ENCODE results near the gene HIPK2. TPM values are rescaled to one million over a fixed set of nuclear protein-coding genes. Genes with fewer than 3 reads are reported as not detected.

Gene HIPK2
- polyA plus RNA-seq, 2 of the 4 experiments (the other 2 are of a cell fraction) = 11.3 to 12.1 TPM

DNA sequence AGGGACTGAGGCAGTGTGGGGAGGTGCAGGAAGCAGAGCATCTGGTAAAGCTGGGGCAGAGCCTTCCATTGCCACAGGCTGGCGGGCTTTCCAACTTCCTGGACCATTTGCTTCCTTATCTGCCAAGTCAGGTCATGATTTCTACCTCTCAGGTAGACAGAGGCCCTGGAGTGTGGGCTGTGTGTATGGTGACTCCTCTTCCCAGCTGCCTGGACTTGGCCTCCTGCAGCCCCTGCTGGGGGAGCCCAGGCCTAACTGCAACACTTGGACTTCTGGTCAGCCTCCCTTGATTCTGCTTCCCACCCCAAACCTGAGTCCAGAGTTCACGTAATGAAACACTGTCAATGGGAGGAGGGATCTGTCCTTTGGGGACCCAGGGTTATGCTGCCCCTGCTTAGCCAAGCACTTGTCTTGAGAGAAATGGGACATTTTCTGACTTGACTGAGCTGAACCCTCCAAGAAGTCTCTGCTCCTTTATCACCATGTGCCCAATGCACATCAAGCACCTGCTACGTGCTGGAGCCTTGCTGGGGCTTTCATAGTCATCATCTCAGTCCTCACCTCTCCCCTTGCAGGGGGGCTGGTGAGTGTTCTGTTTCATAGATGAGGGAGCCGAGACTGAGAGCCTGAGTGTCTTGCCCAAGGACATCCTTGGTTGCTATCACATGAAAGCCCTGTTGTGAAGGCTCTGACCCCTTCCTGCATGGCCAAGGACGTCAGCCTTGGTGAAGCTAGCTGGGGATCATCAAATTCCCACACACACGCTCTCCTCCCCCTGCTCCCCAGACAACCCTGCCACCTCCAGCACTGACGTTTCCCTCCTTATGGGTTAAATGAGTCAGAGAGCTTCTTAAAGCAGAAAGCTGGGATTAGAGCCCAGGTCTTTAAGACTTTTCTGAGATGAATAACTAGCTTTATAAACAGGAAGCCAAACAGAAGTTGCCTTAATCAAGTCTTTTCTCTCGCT, 250.9 kb downstream of the HIPK2 start:
- Histone ChIP-seq H3K4me3 (no peak overlapping the region), H3K9me3 (no peaks in the 10 kb centered on the region), H3K4me2 (no peak overlapping the region), H3K4me1 (no peaks in the 10 kb centered on the region), H3K27ac (no peak overlapping the region)
- CTCF ChIA-PET = interaction anchor here (1.1 kb wide), 1 partner anchor 28 kb away, joined by 4 read pairs; no protein-coding TSS in a partner anchor
- ATAC-seq (no peak), FAIRE-seq (no peak), DNase-seq (ENCODE audit: low read depth in 1 of 2, low spot score in 1 of 2) (no peak)
- TF ChIP-seq ZSCAN20 (CRISPR knock-in tag; IDR thresholded peaks at IDR 0.05) (no peak), EHMT2 (IDR thresholded peaks at IDR 0.05; ENCODE audit: low read depth) (no peak), CHD4 (IDR thresholded peaks at IDR 0.05; ENCODE audit: borderline replicate concordance) (no peak), PHF8 (IDR thresholded peaks at IDR 0.05; ENCODE audit: borderline replicate concordance, low read depth) (no peak), KDM1A (IDR thresholded peaks at IDR 0.05; ENCODE audit: low read depth) (no peak), BHLHE40 (IDR thresholded peaks at IDR 0.05; ENCODE audit: low read depth, low read length) (no peak), RFX5 (IDR thresholded peaks at IDR 0.05) (no peak), CHD2 (IDR thresholded peaks at IDR 0.05; ENCODE audit: low read length, partially characterized antibody) (no peak)
- TF ChIP-seq, protein P1, sequence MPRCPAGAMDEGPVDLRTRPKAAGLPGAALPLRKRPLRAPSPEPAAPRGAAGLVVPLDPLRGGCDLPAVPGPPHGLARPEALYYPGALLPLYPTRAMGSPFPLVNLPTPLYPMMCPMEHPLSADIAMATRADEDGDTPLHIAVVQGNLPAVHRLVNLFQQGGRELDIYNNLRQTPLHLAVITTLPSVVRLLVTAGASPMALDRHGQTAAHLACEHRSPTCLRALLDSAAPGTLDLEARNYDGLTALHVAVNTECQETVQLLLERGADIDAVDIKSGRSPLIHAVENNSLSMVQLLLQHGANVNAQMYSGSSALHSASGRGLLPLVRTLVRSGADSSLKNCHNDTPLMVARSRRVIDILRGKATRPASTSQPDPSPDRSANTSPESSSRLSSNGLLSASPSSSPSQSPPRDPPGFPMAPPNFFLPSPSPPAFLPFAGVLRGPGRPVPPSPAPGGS (IDR thresholded peaks at IDR 0.05) = no peak
- POLR2A ChIA-PET = no interaction called here
- WGBS (ENCODE audit: missing lambda C conversion rate) = 77% methylated on average over 8 of the region's 8 CpGs

GRCh38 chr7:139525750-139526149, 252.0 kb downstream of the HIPK2 start:
- Histone ChIP-seq H3K27ac (no peak overlapping the region), H3K9me3 (no peaks in the 10 kb centered on the region), H3K4me1 (no peaks in the 10 kb centered on the region), H3K4me3 (no peak overlapping the region), H3K4me2 (no peak overlapping the region)
- TF ChIP-seq CHD4 (IDR thresholded peaks at IDR 0.05; ENCODE audit: borderline replicate concordance) = no peak
- TF ChIP-seq HOXB5 (CRISPR knock-in tag; IDR thresholded peaks at IDR 0.05) = no peak
- TF ChIP-seq NR3C1 (IDR thresholded peaks at IDR 0.05) = no peak
- no peak for TF ChIP-seq USF2 (IDR thresholded peaks at IDR 0.05)
- no peak for TF ChIP-seq SMC3 (IDR thresholded peaks at IDR 0.05)
- TF ChIP-seq MYC (IDR thresholded peaks at IDR 0.05; ENCODE audit: borderline replicate concordance, low read length) = no peak
- TF ChIP-seq RNF2 (IDR thresholded peaks at IDR 0.05; ENCODE audit: borderline replicate concordance, low read depth) = no peak
- no peak for TF ChIP-seq ZSCAN20 (CRISPR knock-in tag; IDR thresholded peaks at IDR 0.05)
- no peak for TF ChIP-seq EHMT2 (IDR thresholded peaks at IDR 0.05; ENCODE audit: low read depth)
- TF ChIP-seq PBX3 (IDR thresholded peaks at IDR 0.05) = no peak
- TF ChIP-seq HOXB13 (CRISPR knock-in tag; IDR thresholded peaks at IDR 0.05; ENCODE audit: low read depth) = no peak
- TF ChIP-seq ZNF302 (CRISPR knock-in tag; IDR thresholded peaks at IDR 0.05) = no peak
- FAIRE-seq (no peak), ATAC-seq (no peak), DNase-seq (ENCODE audit: low read depth in 1 of 2, low spot score in 1 of 2) (no peak)
- POLR2A ChIA-PET = no interaction called here
- CTCF ChIA-PET = interaction anchor here (0.9 to 1.5 kb wide), 6 partner anchors 26 to 475 kb away, joined by 3 to 4 read pairs (median 3); no protein-coding TSS in a partner anchor

DNA sequence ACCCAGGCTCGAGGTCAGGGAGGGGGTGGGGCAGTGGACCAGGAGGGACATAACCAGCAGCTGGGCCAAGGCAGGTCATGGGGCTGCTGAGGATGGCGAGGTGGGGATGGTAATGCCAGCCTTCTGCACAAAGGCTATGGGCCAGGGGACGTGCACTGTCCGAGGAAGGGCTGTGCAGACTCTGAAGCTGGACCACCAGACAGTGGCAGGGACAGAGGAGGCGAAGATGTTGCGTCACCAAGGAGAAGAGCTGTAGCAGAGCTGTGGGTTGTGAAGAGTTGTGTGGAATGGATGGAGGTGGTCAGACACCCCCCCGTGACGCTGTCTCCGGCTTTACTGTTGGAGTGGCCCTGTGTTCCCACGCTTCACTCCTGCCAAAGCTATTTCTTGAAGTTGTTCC, 252.6 kb downstream of the HIPK2 start:
- Histone ChIP-seq H3K4me2 (no peak overlapping the region), H3K27ac (no peak overlapping the region), H3K9me3 (no peaks in the 10 kb centered on the region), H3K4me3 (no peak overlapping the region), H3K4me1 (no peaks in the 10 kb centered on the region)
- ChIA-PET POLR2A (no interaction called here), CTCF (interaction anchor here (0.9 to 1.5 kb wide), 5 partner anchors 25 to 476 kb away, joined by 3 to 4 read pairs (median 3); no protein-coding TSS in a partner anchor)
- WGBS (ENCODE audit: missing lambda C conversion rate) = 95% methylated on average over 9 of the region's 10 CpGs
- ATAC-seq = peak in 1 of 2 experiments; percentile 18; a peak in 1 of 6 replicates
- no peak for DNase-seq (ENCODE audit: low read depth in 1 of 2, low spot score in 1 of 2)
- FAIRE-seq = no peak
- TF ChIP-seq HOXB5 (CRISPR knock-in tag; IDR thresholded peaks at IDR 0.05) = no peak
- no peak for TF ChIP-seq RNF2 (IDR thresholded peaks at IDR 0.05; ENCODE audit: borderline replicate concordance, low read depth)
- TF ChIP-seq FOXS1 (CRISPR knock-in tag; IDR thresholded peaks at IDR 0.05) = no peak
- TF ChIP-seq, protein P1 (IDR thresholded peaks at IDR 0.05) = no peak
- TF ChIP-seq REST (IDR thresholded peaks at IDR 0.05) = no peak
- no peak for TF ChIP-seq ESRRA (IDR thresholded peaks at IDR 0.05; ENCODE audit: borderline replicate concordance, low read length)
- no peak for TF ChIP-seq HDAC2 (IDR thresholded peaks at IDR 0.05)
- no peak for TF ChIP-seq MAFK (IDR thresholded peaks at IDR 0.05; ENCODE audit: partially characterized antibody)
- no peak for TF ChIP-seq EHF (CRISPR knock-in tag; IDR thresholded peaks at IDR 0.05)
- TF ChIP-seq JUNB (IDR thresholded peaks at IDR 0.05) = no peak

Data from A549 (cell line).